ENCODE data around the gene APBB2. TPM values are rescaled to one million over a fixed set of nuclear protein-coding genes. Genes with fewer than 3 reads are reported as not detected.

Gene APBB2
- total and polyA plus RNA-seq, 2 of the 4 experiments (the other 2 are of a cell fraction), result 47.9 to 75.5 TPM

DNA sequence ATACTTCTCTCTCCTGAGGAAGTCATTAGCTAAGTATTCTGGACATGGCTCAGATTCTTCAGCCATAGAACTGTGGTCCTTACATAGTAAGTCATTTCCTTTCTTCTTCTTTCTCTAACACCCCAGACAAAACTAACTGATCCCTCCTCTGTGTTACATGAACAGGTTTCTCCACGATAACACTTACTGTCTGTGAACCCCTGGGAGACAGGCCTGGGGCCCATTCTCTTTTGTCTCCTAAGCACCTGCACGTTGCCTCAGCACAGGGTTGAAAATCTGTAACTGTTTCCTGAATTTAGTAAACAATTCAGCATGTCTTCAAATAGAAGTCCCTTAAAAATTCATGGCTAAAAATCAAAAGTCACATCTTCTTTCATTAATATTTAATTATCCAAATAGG, 24.7 kb downstream of the APBB2 start:
- no peak overlapping the region for H3K18ac ChIP-seq (ENCODE audit: low read depth, low read length)
- H3K36me3 ChIP-seq (ENCODE audit: control insufficient read depth, insufficient read depth, low read length), result no peaks in the 10 kb centered on the region
- no peak overlapping the region for H4K91ac ChIP-seq (ENCODE audit: insufficient read depth, low read depth, low read length)
- H2BK15ac ChIP-seq (ENCODE audit: low read depth, low read length), result no peak overlapping the region
- TF ChIP-seq MAFK (IDR thresholded peaks at IDR 0.05; ENCODE audit: low read depth, low read length) (no peak), RFX5 (IDR thresholded peaks at IDR 0.05; ENCODE audit: low read depth, low read length) (no peak)
- no peak overlapping the region for H2AFZ ChIP-seq (replicated peaks; ENCODE audit: low read length, poor library complexity)
- peaks cover 31 to 50% of the 10 kb centered on the region in 2 experiments for H3K79me1 ChIP-seq (ENCODE audit: low read depth in 1 of 2, low read length in 2 of 2)
- no peak overlapping the region for H2BK5ac ChIP-seq (ENCODE audit: low read depth, low read length, poor library complexity, severe bottlenecking)
- ATAC-seq (ENCODE audit: low read depth) (no peak), DNase-seq (no peak)
- no peak overlapping the region for H2BK120ac ChIP-seq (ENCODE audit: low read depth, low read length)
- in situ Hi-C loops (cut with MboI; ENCODE audit: low sequenced_read_pairs) (no loop called here), dilution Hi-C loops (cut with HindIII; ENCODE audit: low sequenced_read_pairs, unreplicated experiment) (no loop called here), intact Hi-C loops (cut with micrococcal nuclease) (no loop called here)
- H3K23ac ChIP-seq (ENCODE audit: low read depth, low read length), result no peak overlapping the region
- no peak overlapping the region for H3K4ac ChIP-seq (ENCODE audit: low read depth, low read length)
- no TSS peak for BruUV-seq (replicated peaks)
- CTCF ChIA-PET, result no interaction called here
- H3K4me2 ChIP-seq (ENCODE audit: low read depth, low read length), result no peak overlapping the region
- H2BK20ac ChIP-seq (ENCODE audit: low read depth, low read length), result no peak overlapping the region
- no peak overlapping the region for H4K8ac ChIP-seq (ENCODE audit: low read depth in 2 of 2, low read length in 2 of 2)
- no peak overlapping the region for H3K56ac ChIP-seq (ENCODE audit: extremely low read depth, insufficient read depth, low read length)
- no peak overlapping the region for H4K5ac ChIP-seq (ENCODE audit: low read depth, low read length)
- no peaks in the 10 kb centered on the region for H3K9me3 ChIP-seq (ENCODE audit: control insufficient read depth, insufficient read depth, low read length)
- H3K4me1 ChIP-seq (ENCODE audit: control insufficient read depth, insufficient read depth, low read length), result peaks cover 7% of the 10 kb centered on the region
- H2AK5ac ChIP-seq (ENCODE audit: low read depth, low read length), result no peak overlapping the region
- no peak overlapping the region for H3K27ac ChIP-seq (ENCODE audit: insufficient read depth, low read length)
- no peak overlapping the region for H3K9ac ChIP-seq (ENCODE audit: low read depth, low read length)
- no peak overlapping the region for H3K4me3 ChIP-seq (ENCODE audit: insufficient read depth, low read depth, low read length)
- WGBS, 2 experiments (ENCODE audit: extremely low coverage in 2 of 2, insufficient read length in 1 of 2), result 93% methylated on average over 2 of the region's 2 CpGs; no CpG with 5 or more reads in 1 of the 2 experiments
- H3K14ac ChIP-seq (replicated peaks; ENCODE audit: low read depth, low read length), result no peak overlapping the region
- H4K20me1 ChIP-seq (ENCODE audit: insufficient read depth, low read length), result peaks cover 5% of the 10 kb centered on the region; the same call in 1 of the 2 replicates
- POLR2A ChIA-PET (ENCODE audit: unreplicated experiment), result no interaction called here
- no peaks in the 10 kb centered on the region for H3K27me3 ChIP-seq (ENCODE audit: control insufficient read depth, insufficient read depth, low read length)
- no peaks in the 10 kb centered on the region for H3K9me1 ChIP-seq (ENCODE audit: insufficient read depth, low read length)
- no peak overlapping the region for H2AK9ac ChIP-seq (replicated peaks; ENCODE audit: low read depth, low read length, poor library complexity)

All from IMR-90 (cell line).